HL-60 (cell line): ENCODE results near the gene CD300H.

Experiments
- DNase-seq, 2 experiments: peaks; one replicate each; pipeline ENCODE4 v3.0.0-alpha.2; 2010 to 2020; ENCODE audit warnings: low read depth in 1 of 2, low spot score in 1 of 2
- H3K27ac ChIP-seq: fragments of 250-450 bp; sonication (Bioruptor Pico); replicated peaks from 2 replicates; pipeline ENCODE4 v1.5.1; 2020; ENCODE audit warnings: mild to moderate bottlenecking, moderate library complexity
- H3K27me3 ChIP-seq: fragments of 250-450 bp; sonication (Bioruptor Pico); 2 replicates; pipeline ENCODE4 v1.5.1; 2021; ENCODE audit warnings: mild to moderate bottlenecking, moderate library complexity; ENCODE audit not compliant: insufficient read depth, poor library complexity, severe bottlenecking
- H3K4me3 ChIP-seq: replicated peaks from 2 replicates; pipeline ENCODE4 v1.5.1; 2011; ENCODE audit warnings: mild to moderate bottlenecking, control low read depth, low read length; ENCODE audit not compliant: insufficient read depth
- GABPA ChIP-seq: IDR thresholded peaks from 2 replicates; pipeline ENCODE4 v1.6.1; 2012; ENCODE audit warnings: low read depth
- POLR2AphosphoS5 ChIP-seq: IDR thresholded peaks from 2 replicates; pipeline ENCODE4 v1.6.1; 2012; ENCODE audit warnings: low read depth
- SPI1 ChIP-seq: IDR thresholded peaks from 2 replicates; pipeline ENCODE4 v1.6.1; 2012; ENCODE audit warnings: low read depth, mild to moderate bottlenecking, borderline replicate concordance
- TF ChIP-seq, protein P1 (sequence below): IDR thresholded peaks from one replicate; pipeline ENCODE4 v1.5.1; 2011; ENCODE audit warnings: low read length, control low read depth, inconsistent platforms; ENCODE audit not compliant: insufficient read depth
- TF ChIP-seq, protein P2 (sequence below): IDR thresholded peaks from 2 replicates; pipeline ENCODE4 v1.6.1; 2012; ENCODE audit warnings: low read depth; ENCODE audit not compliant: insufficient replicate concordance

The CD300H gene

DNA sequence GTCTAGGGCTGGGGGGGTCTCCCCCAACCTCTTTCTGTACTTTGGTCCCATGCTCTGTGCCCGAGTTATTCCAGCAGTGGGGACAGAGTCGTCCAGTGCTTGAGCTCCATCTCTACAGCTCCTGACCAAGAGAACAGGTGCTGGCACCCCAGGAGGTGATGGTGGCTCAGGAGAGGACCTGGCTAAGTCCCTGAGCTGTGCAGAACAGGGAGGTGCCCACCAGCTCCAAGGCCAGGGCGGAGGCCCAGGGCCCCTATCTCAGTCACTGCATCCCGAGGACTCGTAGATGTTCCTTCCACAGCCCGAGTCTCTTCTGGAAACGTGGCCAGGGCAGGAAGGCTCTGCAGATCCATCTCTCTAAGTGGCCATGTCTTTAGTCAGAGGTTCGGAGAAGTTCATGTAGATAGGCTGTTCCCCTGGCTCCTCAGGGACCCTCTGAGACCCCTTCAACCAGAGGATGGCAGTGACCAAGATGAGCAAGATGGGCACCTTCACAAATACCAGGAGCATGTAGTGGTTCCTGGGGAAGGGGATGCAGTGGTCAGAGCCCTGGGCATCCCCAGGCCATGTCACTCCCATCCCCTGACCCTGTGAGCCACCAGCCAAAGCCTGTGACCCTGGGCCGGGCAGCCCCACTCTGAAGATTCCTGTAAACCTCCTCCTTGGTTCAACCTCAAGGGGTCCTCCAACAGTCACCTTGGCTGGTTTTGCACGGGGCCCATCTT is 44.8 kb downstream of the CD300H start:
- Histone ChIP-seq H3K4me3 (no peak overlapping the region), H3K27me3 (no peaks in the 10 kb centered on the region), H3K27ac (peak overlapping the region; percentile 91)
- TF ChIP-seq, protein P1, sequence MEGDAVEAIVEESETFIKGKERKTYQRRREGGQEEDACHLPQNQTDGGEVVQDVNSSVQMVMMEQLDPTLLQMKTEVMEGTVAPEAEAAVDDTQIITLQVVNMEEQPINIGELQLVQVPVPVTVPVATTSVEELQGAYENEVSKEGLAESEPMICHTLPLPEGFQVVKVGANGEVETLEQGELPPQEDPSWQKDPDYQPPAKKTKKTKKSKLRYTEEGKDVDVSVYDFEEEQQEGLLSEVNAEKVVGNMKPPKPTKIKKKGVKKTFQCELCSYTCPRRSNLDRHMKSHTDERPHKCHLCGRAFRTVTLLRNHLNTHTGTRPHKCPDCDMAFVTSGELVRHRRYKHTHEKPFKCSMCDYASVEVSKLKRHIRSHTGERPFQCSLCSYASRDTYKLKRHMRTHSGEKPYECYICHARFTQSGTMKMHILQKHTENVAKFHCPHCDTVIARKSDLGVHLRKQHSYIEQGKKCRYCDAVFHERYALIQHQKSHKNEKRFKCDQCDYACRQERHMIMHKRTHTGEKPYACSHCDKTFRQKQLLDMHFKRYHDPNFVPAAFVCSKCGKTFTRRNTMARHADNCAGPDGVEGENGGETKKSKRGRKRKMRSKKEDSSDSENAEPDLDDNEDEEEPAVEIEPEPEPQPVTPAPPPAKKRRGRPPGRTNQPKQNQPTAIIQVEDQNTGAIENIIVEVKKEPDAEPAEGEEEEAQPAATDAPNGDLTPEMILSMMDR, result no peak
- no peak for TF ChIP-seq GABPA
- no peak for TF ChIP-seq POLR2AphosphoS5
- TF ChIP-seq SPI1, result no peak
- TF ChIP-seq, protein P2, sequence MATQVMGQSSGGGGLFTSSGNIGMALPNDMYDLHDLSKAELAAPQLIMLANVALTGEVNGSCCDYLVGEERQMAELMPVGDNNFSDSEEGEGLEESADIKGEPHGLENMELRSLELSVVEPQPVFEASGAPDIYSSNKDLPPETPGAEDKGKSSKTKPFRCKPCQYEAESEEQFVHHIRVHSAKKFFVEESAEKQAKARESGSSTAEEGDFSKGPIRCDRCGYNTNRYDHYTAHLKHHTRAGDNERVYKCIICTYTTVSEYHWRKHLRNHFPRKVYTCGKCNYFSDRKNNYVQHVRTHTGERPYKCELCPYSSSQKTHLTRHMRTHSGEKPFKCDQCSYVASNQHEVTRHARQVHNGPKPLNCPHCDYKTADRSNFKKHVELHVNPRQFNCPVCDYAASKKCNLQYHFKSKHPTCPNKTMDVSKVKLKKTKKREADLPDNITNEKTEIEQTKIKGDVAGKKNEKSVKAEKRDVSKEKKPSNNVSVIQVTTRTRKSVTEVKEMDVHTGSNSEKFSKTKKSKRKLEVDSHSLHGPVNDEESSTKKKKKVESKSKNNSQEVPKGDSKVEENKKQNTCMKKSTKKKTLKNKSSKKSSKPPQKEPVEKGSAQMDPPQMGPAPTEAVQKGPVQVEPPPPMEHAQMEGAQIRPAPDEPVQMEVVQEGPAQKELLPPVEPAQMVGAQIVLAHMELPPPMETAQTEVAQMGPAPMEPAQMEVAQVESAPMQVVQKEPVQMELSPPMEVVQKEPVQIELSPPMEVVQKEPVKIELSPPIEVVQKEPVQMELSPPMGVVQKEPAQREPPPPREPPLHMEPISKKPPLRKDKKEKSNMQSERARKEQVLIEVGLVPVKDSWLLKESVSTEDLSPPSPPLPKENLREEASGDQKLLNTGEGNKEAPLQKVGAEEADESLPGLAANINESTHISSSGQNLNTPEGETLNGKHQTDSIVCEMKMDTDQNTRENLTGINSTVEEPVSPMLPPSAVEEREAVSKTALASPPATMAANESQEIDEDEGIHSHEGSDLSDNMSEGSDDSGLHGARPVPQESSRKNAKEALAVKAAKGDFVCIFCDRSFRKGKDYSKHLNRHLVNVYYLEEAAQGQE, result no peak
- DNase-seq, result no peak

DNA sequence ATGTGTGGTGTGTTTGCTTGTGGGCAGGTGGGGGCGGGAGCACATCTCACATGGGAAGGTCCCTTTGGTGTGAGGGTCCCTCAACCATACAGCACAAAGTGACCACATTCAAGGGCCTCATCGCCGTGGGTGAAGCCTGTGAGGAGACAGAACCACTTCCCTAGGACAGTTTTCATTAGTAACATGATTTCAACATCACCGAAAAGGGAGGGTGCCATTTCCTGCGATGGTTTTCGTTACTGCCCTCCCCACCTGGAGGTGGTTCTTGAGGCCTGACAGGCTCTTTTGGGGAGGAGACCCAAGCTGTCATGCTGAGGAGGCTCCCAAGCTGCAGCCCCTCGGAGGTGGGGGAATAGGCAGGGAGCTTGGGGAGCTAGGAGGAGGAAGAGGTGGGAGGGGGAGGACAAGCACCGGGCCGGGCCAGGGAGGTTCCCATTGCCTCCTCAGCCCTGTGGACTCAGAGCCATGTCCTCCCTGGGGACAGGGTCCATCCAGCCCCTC is 45.6 kb downstream of the CD300H start:
- peak; percentile 89 to 93 for DNase-seq
- TF ChIP-seq POLR2AphosphoS5 (peak; percentile 77), SPI1 (peak; percentile 89; the same call in 1 of the 2 replicates), GABPA (no peak)
- TF ChIP-seq, protein P1, result no peak
- TF ChIP-seq, protein P2, result no peak
- Histone ChIP-seq H3K27me3 (no peaks in the 10 kb centered on the region), H3K4me3 (no peak overlapping the region), H3K27ac (peak overlapping the region; percentile 91)

DNA sequence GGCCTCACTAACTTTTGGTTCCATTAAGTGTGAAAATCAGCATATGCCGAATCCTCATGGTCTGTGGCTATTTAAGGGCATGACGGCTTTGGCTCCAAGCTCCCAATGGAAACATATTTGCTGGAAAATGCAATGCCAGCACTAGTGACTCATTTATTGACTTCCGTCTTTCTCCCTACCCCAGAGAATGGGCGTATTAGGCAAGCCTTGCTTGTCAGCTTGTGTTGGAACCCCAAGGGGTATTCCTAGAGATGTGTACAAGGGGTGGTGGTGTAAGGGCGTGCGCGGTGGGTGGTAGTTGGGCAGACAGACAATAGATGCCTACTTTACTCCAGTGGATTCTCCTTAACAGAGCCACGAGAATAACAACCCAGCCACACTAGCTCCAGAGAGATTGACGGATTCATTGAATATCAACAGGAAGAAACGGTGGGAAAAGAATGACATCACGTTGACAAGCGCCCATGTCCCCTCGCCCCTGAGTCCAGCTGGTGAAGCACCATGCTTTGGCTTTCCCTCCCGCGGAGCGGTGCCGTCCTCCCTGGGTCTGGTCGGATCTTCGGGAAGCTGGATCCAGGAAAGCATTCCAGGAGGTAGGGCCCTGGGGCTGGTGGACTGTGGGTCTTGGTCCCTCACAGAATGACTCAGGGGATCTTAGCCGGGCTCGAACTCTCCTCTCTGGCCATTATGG is 46.4 kb downstream of the CD300H start:
- peak; percentile 73 to 85 for DNase-seq
- TF ChIP-seq, protein P1, result no peak
- TF ChIP-seq, protein P2, result no peak
- no peak for TF ChIP-seq GABPA
- peak; percentile 13; the same call in 1 of the 2 replicates for TF ChIP-seq POLR2AphosphoS5
- peak; percentile 69; the same call in 1 of the 2 replicates for TF ChIP-seq SPI1
- peak overlapping the region; percentile 91 for H3K27ac ChIP-seq
- no peaks in the 10 kb centered on the region for H3K27me3 ChIP-seq
- no peak overlapping the region for H3K4me3 ChIP-seq
